ENCODE measurements around the gene UBE2F.

Gene UBE2F

GRCh38 chr2:238069021-238069709, 102.4 kb downstream of the UBE2F start:
- no peak for DNase-seq (ENCODE audit: extremely low read depth in 1 of 2, low read depth in 1 of 2)

- DNase-seq (ENCODE audit: extremely low read depth in 1 of 2, low read depth in 1 of 2), result no peak
Observed at GRCh38 chr2:238069877-238070276, 103.1 kb downstream of the UBE2F start.

GRCh38 chr2:238075397-238075796, 108.6 kb downstream of the UBE2F start:
- DNase-seq (ENCODE audit: extremely low read depth in 1 of 2, low read depth in 1 of 2), result no peak

- DNase-seq (ENCODE audit: extremely low read depth in 1 of 2, low read depth in 1 of 2), result no peak
Observed at GRCh38 chr2:238077292-238077691, 110.5 kb downstream of the UBE2F start.

GRCh38 chr2:238079874-238080327, 113.1 kb downstream of the UBE2F start:
- DNase-seq (ENCODE audit: extremely low read depth in 1 of 2, low read depth in 1 of 2), result no peak

GRCh38 chr2:238080518-238080917, 113.7 kb downstream of the UBE2F start:
- DNase-seq (ENCODE audit: extremely low read depth in 1 of 2, low read depth in 1 of 2), result no peak

- DNase-seq (ENCODE audit: extremely low read depth in 1 of 2, low read depth in 1 of 2), result no peak
Observed at GRCh38 chr2:238081150-238081549, 114.3 kb downstream of the UBE2F start.

GRCh38 chr2:238081561-238081960, 114.7 kb downstream of the UBE2F start:
- DNase-seq (ENCODE audit: extremely low read depth in 1 of 2, low read depth in 1 of 2), result no peak

GRCh38 chr2:238082151-238082550, 115.3 kb downstream of the UBE2F start:
- DNase-seq (ENCODE audit: extremely low read depth in 1 of 2, low read depth in 1 of 2), result no peak

GRCh38 chr2:238082827-238083226, 116.0 kb downstream of the UBE2F start:
- no peak for DNase-seq (ENCODE audit: extremely low read depth in 1 of 2, low read depth in 1 of 2)

GRCh38 chr2:238083919-238084318, 117.1 kb downstream of the UBE2F start:
- no peak for DNase-seq (ENCODE audit: extremely low read depth in 1 of 2, low read depth in 1 of 2)

- no peak for DNase-seq (ENCODE audit: extremely low read depth in 1 of 2, low read depth in 1 of 2)
Observed at GRCh38 chr2:238084761-238085160, 117.9 kb downstream of the UBE2F start.

GRCh38 chr2:238085899-238086298, 119.1 kb downstream of the UBE2F start:
- DNase-seq (ENCODE audit: extremely low read depth in 1 of 2, low read depth in 1 of 2), result no peak

- DNase-seq (ENCODE audit: extremely low read depth in 1 of 2, low read depth in 1 of 2), result no peak
Observed at GRCh38 chr2:238087211-238087610, 120.4 kb downstream of the UBE2F start.

- no peak for DNase-seq (ENCODE audit: extremely low read depth in 1 of 2, low read depth in 1 of 2)
Observed at GRCh38 chr2:238090887-238091286, 124.1 kb downstream of the UBE2F start.

- DNase-seq (ENCODE audit: extremely low read depth in 1 of 2, low read depth in 1 of 2), result no peak
Observed at GRCh38 chr2:238091436-238092060, 124.7 kb downstream of the UBE2F start.

Data from stimulated activated CD8-positive, alpha-beta memory T cell treated with anti-CD3 and anti-CD28 coated beads, Interleukin-7, amount 100 ng/mL, for 48 hours (primary cell).